Dermis blood vessel endothelial cell (primary cell): Measurements from ENCODE around the gene OR6M1. TPM values are rescaled to one million over a fixed set of nuclear protein-coding genes. Genes with fewer than 3 reads are reported as not detected.

Experiments
- DNase-seq: peaks from one replicate; pipeline ENCODE4 v3.0.0; 2010
- total RNA-seq: library from RNA; depleted of rRNA; stranded (reverse); fragments of >200 nt; gene quantifications from 2 replicates; pipeline ENCODE4 v1.2.3, GENCODE V29; 2014

Gene OR6M1
- total RNA-seq, 1 donor from 2014 or later: not detected

DNA sequence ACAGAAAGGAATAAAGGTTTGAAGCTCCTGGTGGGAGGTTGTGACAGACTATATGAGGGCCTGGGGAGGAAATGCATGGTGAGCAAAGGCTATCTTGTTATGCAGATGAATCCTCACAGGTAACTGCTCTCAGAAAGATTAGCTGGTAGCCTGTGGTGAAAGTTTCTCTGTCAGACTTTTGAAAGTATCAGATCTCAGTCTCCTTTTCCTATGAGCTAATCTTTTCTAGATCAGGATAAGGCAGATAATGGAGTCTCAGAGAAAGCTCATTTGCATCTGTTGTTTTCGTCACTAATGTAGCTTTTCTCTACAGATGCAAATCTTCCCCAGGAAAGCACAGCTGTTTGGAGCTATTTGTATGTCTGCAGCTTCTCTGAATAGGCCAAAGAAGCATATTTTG lies 30.9 kb downstream of the OR6M1 start:
- DNase-seq: no peak

DNA sequence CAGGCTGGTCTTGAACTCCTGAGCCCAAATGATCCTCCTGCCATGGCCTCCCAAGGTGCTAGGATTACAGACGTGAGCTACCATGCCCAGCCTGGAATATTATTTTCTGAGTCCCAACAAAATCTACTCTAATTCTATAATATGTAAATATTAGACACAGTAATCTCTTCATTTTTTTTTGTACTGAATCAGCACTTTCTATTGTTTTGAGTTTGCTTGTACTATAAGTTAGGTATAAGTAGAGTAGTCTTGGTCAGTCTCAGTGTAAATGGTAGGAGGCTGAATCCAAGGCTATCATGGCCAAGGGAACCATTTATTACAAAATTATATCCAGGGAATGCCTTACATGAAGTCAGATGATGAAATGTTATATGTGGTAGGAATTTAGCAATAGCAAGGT lies 32.2 kb downstream of the OR6M1 start:
- DNase-seq: no peak

DNA sequence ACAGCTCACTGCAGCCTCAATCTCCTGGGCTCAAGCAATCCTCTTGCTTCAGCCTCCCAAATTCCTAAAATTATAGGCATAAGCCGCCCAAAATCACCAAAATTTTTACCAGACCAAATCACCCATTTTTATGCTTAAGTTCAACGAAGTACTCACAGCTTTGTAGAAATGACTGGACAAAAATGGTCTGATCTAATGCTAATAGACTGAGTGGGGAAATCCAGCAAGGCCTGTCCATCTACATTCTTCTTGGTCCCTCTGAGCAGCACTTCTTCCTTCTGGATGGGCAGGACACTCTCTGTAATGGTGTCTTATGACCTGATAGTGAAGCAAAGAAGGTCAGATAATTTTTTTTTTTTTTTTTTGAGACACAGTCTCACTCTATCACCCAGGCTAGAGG lies 33.1 kb downstream of the OR6M1 start:
- no peak for DNase-seq

DNA sequence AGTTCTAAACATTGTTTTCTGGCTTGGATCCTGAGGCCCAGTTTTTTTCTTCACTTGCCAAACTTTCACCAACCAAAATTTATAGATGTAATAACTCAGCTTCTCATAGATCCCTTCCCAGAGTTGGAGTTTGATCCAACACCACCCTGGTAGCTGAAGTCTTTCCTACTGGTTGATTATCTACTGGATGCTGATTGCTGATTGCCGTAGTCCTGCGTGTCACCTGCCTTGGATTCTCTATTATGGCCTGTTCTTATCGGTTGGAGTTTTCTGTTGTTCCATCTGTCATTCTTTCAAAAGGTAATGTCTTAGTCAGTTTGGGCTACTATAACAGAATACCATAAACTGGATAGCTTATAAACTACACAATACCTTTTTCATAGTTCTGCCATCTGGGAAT lies 34.5 kb downstream of the OR6M1 start:
- no peak for DNase-seq

DNA sequence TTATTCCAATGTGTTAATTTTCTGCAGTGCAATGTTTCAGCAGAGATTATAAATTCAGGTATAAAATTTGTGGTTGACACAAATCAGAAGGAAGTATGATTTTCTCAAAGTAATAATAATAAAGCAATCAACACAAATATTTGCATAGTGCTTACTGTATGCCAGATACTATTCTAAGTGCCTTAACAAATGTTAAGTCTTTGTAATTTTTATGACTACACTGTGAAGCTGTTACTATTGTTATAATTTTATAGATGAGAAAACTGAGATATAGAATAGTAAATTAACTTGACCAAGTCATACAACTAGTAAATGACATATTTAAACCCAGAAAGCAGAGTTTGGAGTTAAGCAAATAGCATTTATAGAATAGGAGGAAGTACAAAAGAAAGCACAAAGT lies 35.4 kb downstream of the OR6M1 start:
- no peak for DNase-seq

DNA sequence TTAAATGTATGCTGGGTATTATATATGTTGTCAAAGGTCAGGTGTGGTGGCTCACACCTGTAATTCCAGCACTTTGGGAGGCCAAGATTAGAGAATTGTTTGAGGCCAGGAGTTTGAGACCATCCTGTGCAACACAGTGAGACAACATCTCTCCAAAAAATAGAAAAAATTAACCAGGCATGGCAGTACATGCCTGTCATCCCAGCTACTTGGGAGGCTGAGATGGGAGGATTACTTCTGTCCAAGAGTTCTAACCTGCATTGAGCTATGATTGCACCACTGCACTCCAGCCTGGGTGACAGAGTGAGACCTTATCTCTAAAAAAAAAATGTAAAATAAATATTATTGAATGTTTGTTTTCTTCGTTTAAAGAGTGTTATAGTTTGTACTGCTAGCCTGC lies 40.5 kb downstream of the OR6M1 start:
- no peak for DNase-seq

DNA sequence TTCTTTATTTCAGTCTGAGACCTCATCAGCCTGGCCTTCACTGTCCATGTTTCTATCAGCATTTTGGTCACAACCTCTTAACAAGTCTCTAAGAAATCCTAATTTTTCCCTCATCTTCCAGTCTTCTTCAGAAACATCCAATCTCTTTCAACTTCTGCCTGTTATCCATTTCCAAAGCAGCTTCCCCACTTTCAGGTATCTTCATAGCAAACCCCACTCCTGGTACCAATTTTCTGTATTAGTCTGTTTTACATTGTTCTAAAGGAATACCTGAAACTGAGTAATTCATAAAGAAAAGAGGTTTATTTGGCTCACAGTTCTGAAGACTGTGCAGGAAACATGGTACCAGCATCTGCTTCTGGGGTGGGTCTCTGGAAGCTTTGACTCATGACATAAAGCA lies 43.7 kb downstream of the OR6M1 start:
- no peak for DNase-seq

DNA sequence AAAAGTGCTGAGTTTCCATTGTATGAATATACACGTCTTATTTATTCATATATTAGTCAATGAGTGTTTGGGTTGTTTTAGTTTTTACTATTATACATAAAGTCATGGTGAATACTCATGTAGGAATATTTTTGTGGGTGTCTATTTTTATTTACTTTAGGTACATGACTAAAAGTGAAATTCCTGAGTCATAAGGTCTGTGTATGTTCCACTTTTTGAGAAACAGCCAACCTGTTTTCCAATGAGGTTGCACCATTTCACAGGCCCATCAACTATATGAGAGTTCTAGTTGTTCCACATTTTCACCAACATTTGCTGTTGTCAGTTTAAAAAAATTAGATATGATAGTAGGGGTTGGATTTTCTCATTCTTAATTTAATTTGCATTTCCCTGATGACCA lies 45.3 kb downstream of the OR6M1 start:
- no peak for DNase-seq

DNA sequence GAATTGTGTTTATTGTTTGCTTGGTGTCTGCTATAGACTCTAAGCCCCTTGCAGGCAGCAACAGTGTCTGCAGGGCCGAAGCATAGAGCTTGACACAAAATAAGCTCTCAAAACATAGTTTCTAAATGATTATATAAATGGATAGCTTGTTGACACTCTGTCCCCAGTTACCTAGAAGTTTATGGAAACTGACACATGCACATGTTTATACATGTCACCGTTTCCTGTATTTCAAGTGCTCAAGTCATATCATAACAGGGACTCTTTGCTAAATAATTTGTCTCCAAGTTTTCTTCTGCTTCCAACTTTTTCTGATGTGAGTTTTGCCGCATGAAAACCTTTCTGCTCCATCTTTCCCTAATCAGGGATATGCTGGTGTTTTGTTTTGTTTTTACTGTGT lies 48.2 kb downstream of the OR6M1 start:
- no peak for DNase-seq

DNA sequence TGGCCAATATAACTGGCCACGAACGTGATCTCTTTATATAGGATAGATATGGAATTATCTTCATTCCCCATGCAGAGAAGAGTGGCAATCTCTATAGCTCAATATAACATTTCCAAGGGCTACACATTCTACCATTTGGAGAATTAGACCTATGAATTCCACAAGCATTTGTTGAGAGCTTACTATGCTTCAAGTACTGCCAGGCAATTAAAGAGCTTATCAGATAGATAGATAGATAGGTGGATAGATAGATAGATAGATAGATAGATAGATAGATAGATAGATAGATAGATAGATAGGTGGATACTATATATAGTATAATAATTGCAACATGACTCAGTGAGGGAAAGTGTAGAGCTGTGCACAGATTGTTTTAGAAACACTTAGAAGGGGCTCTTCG lies 50.3 kb downstream of the OR6M1 start:
- DNase-seq: no peak

Other genes starting within 250 kb of the OR6M1 start
- gene SCN3B, start 151.7 kb downstream of the OR6M1 start, total RNA-seq: 2.5 and 4.9 TPM in 2 replicates
- gene ZNF202, start 64.7 kb downstream of the OR6M1 start, total RNA-seq: 6.1 and 10.2 TPM in 2 replicates
- not detected in 2 replicates for gene OR6X1, start 51.8 kb downstream of the OR6M1 start, total RNA-seq
- gene TMEM225, start 79.3 kb upstream of the OR6M1 start, total RNA-seq: not detected in 2 replicates
- not detected in 2 replicates for gene OR8D4, start 95.8 kb upstream of the OR6M1 start, total RNA-seq
- gene OR4D5, start 133.3 kb upstream of the OR6M1 start, total RNA-seq: not detected in 2 replicates
- not detected in 2 replicates for gene OR6T1, start 137.5 kb upstream of the OR6M1 start, total RNA-seq
- not detected in 2 replicates for gene OR10S1, start 171.4 kb upstream of the OR6M1 start, total RNA-seq
- not detected in 2 replicates for gene OR10G6, start 188.8 kb upstream of the OR6M1 start, total RNA-seq
- gene OR10G4, start 206.6 kb upstream of the OR6M1 start, total RNA-seq: not detected in 2 replicates
- gene OR10G9, start 216.7 kb upstream of the OR6M1 start, total RNA-seq: not detected in 2 replicates
- not detected in 2 replicates for gene OR10G8, start 220.4 kb upstream of the OR6M1 start, total RNA-seq
- not detected in 2 replicates for gene OR10G7, start 235.0 kb upstream of the OR6M1 start, total RNA-seq